Spleen (tissue), 7 donors: ENCODE results near the gene FAM53B.

Experiments
- POLR2A ChIP-seq, 3 donors: fragments of 450-650 bp; IDR thresholded peaks; one replicate each; pipeline ENCODE4 v1.5.1; 2017; ENCODE audit warnings: antibody characterized with exemption in 3 of 3, mild to moderate bottlenecking in 1 of 3
- POLR2AphosphoS5 ChIP-seq, 3 donors: sonication (generic); formaldehyde crosslinking; IDR thresholded peaks; one replicate each; pipeline ENCODE4 v1.5.1; 2017; ENCODE audit warnings: antibody characterized with exemption in 3 of 3
- TF ChIP-seq, protein P1 (sequence below), 11 experiments: fragments of 200-600 bp in 7 of 11; fragments of 450-650 bp in 4 of 11; sonication (generic) in 4 of 11; IDR thresholded peaks in 8 of 11; conservative IDR thresholded peaks in 3 of 11; 1 replicate in 7 of 11; 2 replicates in 4 of 11; pipeline versions ENCODE4 v1.4.0 to v1.8.0; 2016 to 2021; ENCODE audit warnings: antibody characterized with exemption in 11 of 11, inconsistent platforms in 4 of 11, mild to moderate bottlenecking in 1 of 11
- donor health status: DM: no; HTN: no; CAD: no; lungs with moderate emphysema.
- donor health status: DM: no; HTN: no; CAD: no.
- donor health status: DM: no; HTN: no; CAD: no.

DNA sequence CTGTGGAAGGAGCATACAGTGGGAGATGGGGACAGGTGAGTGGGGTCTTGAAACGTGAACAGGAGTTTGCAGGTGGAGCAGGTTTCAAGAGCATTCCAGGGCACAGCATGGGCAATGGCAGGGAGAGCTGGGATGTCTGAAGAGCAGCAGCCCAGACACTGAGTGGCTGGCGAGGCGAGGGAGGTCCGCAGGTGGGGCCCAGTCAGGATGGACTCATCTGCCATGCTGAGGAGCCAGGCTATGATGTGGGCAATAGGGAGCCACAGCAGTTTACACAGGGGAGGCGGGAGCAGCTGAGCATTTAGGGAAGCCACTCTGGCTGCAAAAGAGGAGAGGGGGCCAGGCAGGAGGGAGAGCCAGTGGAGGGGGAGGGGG, 138.7 kb downstream of the FAM53B start:
- TF ChIP-seq, protein P1, sequence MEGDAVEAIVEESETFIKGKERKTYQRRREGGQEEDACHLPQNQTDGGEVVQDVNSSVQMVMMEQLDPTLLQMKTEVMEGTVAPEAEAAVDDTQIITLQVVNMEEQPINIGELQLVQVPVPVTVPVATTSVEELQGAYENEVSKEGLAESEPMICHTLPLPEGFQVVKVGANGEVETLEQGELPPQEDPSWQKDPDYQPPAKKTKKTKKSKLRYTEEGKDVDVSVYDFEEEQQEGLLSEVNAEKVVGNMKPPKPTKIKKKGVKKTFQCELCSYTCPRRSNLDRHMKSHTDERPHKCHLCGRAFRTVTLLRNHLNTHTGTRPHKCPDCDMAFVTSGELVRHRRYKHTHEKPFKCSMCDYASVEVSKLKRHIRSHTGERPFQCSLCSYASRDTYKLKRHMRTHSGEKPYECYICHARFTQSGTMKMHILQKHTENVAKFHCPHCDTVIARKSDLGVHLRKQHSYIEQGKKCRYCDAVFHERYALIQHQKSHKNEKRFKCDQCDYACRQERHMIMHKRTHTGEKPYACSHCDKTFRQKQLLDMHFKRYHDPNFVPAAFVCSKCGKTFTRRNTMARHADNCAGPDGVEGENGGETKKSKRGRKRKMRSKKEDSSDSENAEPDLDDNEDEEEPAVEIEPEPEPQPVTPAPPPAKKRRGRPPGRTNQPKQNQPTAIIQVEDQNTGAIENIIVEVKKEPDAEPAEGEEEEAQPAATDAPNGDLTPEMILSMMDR (IDR thresholded peaks at IDR 0.05 in 8 of 11, conservative IDR thresholded peaks at IDR 0.05 in 3 of 11) = no peak
- TF ChIP-seq POLR2AphosphoS5 (IDR thresholded peaks at IDR 0.05) = no peak
- TF ChIP-seq POLR2A (IDR thresholded peaks at IDR 0.05) = no peak
